Glutamatergic neuron (in vitro differentiated cells): Measurements from ENCODE around the gene SIM2. TPM values are rescaled to one million over a fixed set of nuclear protein-coding genes. Genes with fewer than 3 reads are reported as not detected.

ENCODE experiments used
- DNase-seq: peaks from one replicate; pipeline ENCODE4 v3.0.0; 2022
- H3K27ac Mint-ChIP-seq: one replicate; pipeline ENCODE4 v1.8.0; 2020; ENCODE audit warnings: mild to moderate bottlenecking, mixed read lengths, inconsistent platforms; ENCODE audit not compliant: unreplicated experiment
- H3K27me3 Mint-ChIP-seq: one replicate; pipeline ENCODE4 v1.8.0; 2020; ENCODE audit warnings: mild to moderate bottlenecking, moderate library complexity, mixed read lengths, inconsistent platforms; ENCODE audit not compliant: unreplicated experiment
- H3K36me3 Mint-ChIP-seq: one replicate; pipeline ENCODE4 v1.8.0; 2020; ENCODE audit warnings: mild to moderate bottlenecking, mixed read lengths, inconsistent platforms; ENCODE audit not compliant: unreplicated experiment
- H3K4me1 Mint-ChIP-seq: one replicate; pipeline ENCODE4 v1.8.0; 2020; ENCODE audit warnings: mild to moderate bottlenecking, low read depth, mixed read lengths, inconsistent platforms; ENCODE audit not compliant: unreplicated experiment
- H3K4me3 Mint-ChIP-seq: one replicate; pipeline ENCODE4 v1.8.0; 2020; ENCODE audit warnings: mild to moderate bottlenecking, mixed read lengths, inconsistent platforms; ENCODE audit not compliant: unreplicated experiment
- H3K9me3 Mint-ChIP-seq: one replicate; pipeline ENCODE4 v1.8.0; 2020; ENCODE audit warnings: mild to moderate bottlenecking, moderate library complexity, mixed read lengths, inconsistent platforms; ENCODE audit not compliant: unreplicated experiment
- total RNA-seq: library from RNA; stranded (reverse); fragmentation: NEBNext Ultra II Directional; extraction: Animal tissue kit (Norgen Biotek cat#: 25700); gene quantifications from one replicate; pipeline ENCODE4 v1.2.1, GENCODE V29; 2021; ENCODE audit not compliant: unreplicated experiment
- TF ChIP-seq, protein P1 (sequence below): fragments of 200-600 bp; sonication (generic); IDR thresholded peaks from one replicate; pipeline ENCODE4 v1.5.0; 2021; ENCODE audit not compliant: partially characterized antibody, unreplicated experiment

The SIM2 gene
- total RNA-seq, 1 donor from 2014 or later: 4.8 TPM

- TF ChIP-seq, protein P1, sequence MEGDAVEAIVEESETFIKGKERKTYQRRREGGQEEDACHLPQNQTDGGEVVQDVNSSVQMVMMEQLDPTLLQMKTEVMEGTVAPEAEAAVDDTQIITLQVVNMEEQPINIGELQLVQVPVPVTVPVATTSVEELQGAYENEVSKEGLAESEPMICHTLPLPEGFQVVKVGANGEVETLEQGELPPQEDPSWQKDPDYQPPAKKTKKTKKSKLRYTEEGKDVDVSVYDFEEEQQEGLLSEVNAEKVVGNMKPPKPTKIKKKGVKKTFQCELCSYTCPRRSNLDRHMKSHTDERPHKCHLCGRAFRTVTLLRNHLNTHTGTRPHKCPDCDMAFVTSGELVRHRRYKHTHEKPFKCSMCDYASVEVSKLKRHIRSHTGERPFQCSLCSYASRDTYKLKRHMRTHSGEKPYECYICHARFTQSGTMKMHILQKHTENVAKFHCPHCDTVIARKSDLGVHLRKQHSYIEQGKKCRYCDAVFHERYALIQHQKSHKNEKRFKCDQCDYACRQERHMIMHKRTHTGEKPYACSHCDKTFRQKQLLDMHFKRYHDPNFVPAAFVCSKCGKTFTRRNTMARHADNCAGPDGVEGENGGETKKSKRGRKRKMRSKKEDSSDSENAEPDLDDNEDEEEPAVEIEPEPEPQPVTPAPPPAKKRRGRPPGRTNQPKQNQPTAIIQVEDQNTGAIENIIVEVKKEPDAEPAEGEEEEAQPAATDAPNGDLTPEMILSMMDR: no peak
- Mint-ChIP-seq H3K4me3 (no peak overlapping the region), H3K36me3 (no peaks in the 10 kb centered on the region), H3K9me3 (peaks cover 2% of the 10 kb centered on the region), H3K27me3 (peaks cover 2% of the 10 kb centered on the region), H3K27ac (no peak overlapping the region), H3K4me1 (peaks cover 2% of the 10 kb centered on the region)
- no peak for DNase-seq
These were observed 40.9 kb upstream of the SIM2 start for GRCh38 chr21:36657999-36658398.

DNA sequence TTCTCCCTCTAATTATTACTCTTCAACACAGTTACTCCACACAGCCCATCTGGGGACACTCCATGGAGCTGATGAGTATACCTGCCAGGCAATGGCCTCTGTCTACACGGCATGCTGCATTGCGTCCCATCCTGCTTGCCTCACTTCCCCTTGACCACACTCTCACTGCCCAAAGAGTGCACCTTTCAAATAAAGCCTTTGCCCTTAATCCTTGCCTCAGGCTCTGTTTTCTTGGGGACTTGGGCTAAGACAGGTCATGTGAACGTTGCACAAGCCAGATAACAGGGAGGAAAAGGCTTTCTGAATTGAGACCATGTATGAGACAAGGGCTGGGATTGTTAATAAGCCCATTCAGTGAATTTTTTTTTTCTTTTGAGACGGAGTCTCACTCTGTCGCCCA lies 40.0 kb upstream of the SIM2 start:
- H3K27me3 Mint-ChIP-seq: no peaks in the 10 kb centered on the region
- no peak overlapping the region for H3K27ac Mint-ChIP-seq
- no peak for DNase-seq
- TF ChIP-seq, protein P1: no peak
- peaks cover 10% of the 10 kb centered on the region for H3K4me1 Mint-ChIP-seq
- H3K4me3 Mint-ChIP-seq: no peak overlapping the region
- H3K36me3 Mint-ChIP-seq: no peaks in the 10 kb centered on the region
- peaks cover 2% of the 10 kb centered on the region for H3K9me3 Mint-ChIP-seq

- DNase-seq: peak; percentile 29
- Mint-ChIP-seq H3K4me3 (no peak overlapping the region), H3K4me1 (peaks cover 14% of the 10 kb centered on the region), H3K27ac (no peak overlapping the region), H3K27me3 (no peaks in the 10 kb centered on the region), H3K9me3 (peaks cover 3% of the 10 kb centered on the region), H3K36me3 (no peaks in the 10 kb centered on the region)
- TF ChIP-seq, protein P1: no peak
These were observed 37.2 kb upstream of the SIM2 start for GRCh38 chr21:36661511-36662309.

DNA sequence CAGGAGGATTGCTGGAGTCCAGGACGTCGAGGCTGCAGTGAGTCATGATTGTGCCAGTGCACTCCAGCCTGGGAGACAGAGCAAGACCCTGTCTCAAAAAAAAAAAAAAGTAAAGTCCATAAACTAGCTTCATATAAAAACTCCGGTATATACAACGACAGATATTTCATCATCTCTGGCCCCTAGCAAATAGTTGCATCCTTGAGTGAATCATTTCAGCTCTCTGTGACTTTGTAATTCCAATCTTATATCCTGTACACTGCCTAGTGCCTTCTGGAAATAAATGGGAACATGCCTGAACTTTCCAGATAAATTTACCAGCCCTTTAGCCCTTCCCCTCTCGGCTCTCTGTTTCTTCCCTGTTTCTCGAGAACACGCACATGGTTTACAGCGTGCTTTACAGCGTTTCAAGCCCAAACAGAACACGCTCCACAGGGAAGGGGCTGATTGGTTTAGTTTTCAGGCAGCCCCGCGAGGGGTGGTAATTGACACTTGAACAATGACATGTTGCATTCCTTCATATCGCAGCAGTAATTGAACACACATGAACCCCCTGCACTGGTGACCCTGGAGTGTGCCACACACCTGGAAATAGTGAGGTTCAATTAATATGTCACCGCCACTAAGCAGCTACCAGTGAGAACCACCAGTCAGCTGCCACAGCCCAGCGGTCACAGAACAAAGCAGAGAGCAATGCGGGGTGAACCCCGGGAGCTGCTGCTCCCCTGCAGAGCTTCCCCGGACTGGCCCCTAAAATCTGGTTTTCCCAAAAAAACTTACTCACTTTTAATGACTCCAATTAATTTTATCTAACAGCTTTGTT lies 35.7 kb upstream of the SIM2 start:
- Mint-ChIP-seq H3K4me1 (peaks cover 14% of the 10 kb centered on the region), H3K36me3 (peaks cover 2% of the 10 kb centered on the region), H3K4me3 (no peak overlapping the region), H3K9me3 (peaks cover 1% of the 10 kb centered on the region), H3K27me3 (no peaks in the 10 kb centered on the region), H3K27ac (no peak overlapping the region)
- TF ChIP-seq, protein P1: no peak
- DNase-seq: no peak

- TF ChIP-seq, protein P1: no peak
- peaks cover 1% of the 10 kb centered on the region for H3K9me3 Mint-ChIP-seq
- H3K4me1 Mint-ChIP-seq: peaks cover 14% of the 10 kb centered on the region
- H3K27me3 Mint-ChIP-seq: no peaks in the 10 kb centered on the region
- peaks cover 5% of the 10 kb centered on the region for H3K36me3 Mint-ChIP-seq
- no peak overlapping the region for H3K27ac Mint-ChIP-seq
- no peak for DNase-seq
- H3K4me3 Mint-ChIP-seq: no peak overlapping the region
These were observed 34.3 kb upstream of the SIM2 start for GRCh38 chr21:36664662-36664990.
